22Rv1 (cell line): ENCODE measurements around the gene TBL2.
"Not testable (repeated sequence)": the region's sequence is repeated elsewhere in the genome, so short reads cannot be mapped to it uniquely, and the experiment has no call there.

Source experiments
- H3K27ac ChIP-seq: fragments of 450-650 bp; 2 replicates; pipeline ENCODE4 v1.5.1; 2017
- ZFX ChIP-seq: fragments of 450-650 bp; IDR thresholded peaks from 2 replicates; pipeline ENCODE4 v1.6.1; 2017; ENCODE audit warnings: antibody characterized with exemption, borderline replicate concordance
- TF ChIP-seq, protein P1 (sequence below): fragments of 450-650 bp; IDR thresholded peaks from 2 replicates; pipeline ENCODE4 v1.5.1; 2017; ENCODE audit warnings: mild to moderate bottlenecking

Gene TBL2

DNA sequence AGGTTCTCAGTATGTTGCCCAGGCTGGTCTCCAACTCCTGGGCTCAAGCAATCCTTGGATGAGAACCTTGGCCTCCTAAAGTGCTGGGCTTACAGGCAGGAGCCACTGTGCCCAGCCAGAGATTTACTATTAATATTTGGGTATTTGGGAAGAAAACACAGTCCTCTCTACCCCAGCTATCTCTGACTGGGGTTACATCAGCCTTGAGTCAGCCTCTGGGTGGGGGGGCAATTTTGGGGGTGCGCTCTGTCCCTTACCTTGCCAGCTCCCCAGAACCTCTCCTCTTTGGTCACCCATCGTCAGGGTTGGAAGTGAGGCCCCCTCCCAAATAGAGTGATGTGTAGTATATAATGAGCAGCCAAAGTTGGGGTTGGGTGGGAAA, 44.1 kb upstream of the TBL2 start:
- TF ChIP-seq, protein P1, sequence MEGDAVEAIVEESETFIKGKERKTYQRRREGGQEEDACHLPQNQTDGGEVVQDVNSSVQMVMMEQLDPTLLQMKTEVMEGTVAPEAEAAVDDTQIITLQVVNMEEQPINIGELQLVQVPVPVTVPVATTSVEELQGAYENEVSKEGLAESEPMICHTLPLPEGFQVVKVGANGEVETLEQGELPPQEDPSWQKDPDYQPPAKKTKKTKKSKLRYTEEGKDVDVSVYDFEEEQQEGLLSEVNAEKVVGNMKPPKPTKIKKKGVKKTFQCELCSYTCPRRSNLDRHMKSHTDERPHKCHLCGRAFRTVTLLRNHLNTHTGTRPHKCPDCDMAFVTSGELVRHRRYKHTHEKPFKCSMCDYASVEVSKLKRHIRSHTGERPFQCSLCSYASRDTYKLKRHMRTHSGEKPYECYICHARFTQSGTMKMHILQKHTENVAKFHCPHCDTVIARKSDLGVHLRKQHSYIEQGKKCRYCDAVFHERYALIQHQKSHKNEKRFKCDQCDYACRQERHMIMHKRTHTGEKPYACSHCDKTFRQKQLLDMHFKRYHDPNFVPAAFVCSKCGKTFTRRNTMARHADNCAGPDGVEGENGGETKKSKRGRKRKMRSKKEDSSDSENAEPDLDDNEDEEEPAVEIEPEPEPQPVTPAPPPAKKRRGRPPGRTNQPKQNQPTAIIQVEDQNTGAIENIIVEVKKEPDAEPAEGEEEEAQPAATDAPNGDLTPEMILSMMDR, result no peak
- TF ChIP-seq ZFX, result no peak

DNA sequence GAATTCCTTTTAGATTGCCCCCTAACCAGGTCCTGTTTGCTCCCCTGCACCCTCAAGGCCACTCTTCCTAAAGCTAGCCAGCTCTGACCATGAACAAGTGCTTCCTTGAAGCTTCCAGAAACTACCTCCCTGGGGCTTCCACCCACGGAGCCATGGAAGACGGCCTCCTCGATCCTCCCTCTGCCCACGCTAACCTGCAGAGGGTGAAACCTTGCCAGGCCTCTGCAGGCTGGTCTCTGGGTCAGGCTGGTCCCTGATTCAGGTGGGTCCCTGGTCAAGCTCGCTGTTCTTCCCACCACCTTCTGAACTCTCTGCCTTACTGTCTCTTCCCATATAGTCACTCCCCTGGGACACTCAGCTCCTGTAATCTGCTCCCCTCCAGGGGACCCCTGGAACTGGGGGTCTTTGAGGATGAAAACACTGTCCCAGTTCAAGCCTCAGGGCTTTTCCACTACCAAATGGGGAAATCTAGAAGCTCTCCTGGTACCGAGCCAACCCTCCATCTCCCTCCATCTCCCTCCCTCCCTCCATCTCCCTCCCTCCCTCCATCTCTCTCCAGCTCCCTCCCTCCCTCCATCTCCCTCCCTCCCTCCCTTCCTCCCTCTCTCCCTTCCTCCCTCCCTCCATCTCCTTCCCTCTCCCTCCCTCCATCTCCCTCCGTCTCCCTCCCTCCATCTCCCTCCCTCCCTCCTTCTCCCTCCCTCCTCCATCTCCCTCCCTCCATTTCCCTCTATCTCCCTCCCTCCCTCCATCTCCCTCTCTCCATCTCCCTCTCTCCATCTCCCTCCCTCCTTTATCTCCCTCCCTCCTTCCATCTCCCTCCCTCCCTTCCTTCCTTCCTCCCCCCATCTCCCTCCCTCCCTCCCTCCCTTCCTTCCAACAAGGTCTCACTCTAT, 43.0 kb upstream of the TBL2 start:
- no peak overlapping the region for H3K27ac ChIP-seq
- no peak for TF ChIP-seq ZFX
- TF ChIP-seq, protein P1, result no peak

More for the DNA sequence above, 44.1 kb upstream of the TBL2 start:
- H3K27ac ChIP-seq, result no peak overlapping the region

DNA sequence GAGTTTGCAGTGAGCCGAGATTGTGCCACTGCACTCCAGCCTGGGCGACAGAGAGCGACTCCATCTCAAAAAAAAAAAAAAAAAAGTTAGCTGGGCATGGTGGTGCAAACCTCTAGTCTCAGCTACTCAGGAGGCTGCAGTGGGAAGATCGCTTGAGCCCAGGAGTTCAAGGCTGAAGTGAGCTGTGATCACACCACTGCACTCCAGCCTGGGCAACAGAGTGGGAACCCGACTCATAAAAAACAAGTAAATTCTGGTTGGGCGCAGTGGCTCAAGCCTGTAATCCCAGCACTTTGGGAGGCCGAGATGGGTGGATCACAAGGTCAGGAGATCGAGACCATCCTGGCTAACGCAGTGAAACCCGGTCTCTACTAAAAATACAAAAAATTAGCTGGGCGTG, 41.0 kb upstream of the TBL2 start:
- H3K27ac ChIP-seq, result not testable (repeated sequence)

DNA sequence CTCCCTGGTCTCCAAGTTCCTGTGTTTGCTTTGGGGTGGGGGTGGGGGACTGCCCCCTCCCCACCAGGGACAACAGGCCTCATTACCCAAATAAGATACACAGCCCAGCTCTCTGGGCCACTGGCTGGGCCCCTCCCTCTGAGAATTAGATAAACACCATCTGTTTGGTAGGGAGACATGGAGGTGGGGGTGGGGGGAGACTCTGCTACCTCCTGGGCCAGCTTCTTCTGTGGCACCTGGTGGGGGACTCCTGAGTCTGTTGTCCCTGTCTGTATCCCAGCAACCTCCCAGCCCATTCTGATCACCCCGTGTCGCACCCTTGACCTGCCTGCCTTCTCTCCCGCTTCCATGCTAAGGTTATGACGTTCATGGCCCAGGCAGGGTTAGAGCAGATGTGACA, 40.2 kb upstream of the TBL2 start:
- no peak overlapping the region for H3K27ac ChIP-seq
- TF ChIP-seq, protein P1, result no peak
- TF ChIP-seq ZFX, result no peak

DNA sequence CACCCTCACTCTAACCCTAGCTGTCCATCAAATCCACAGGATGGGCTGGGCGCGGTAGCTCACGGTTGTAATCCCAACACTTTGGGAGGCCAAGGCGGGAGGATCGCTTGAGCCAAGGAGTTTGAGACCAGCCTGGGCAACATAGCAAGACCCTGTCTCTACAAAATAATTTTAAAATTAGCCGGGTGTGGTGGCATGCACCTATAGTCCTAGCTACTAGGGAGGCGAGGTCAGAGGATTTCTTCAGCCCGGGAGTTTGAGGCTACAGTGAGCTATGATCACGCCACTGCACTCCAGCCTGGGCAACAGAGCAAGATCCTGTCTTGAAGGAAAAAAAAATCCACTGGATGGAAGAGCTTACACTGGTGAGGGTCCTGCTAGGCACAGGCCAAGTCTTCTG, 39.1 kb upstream of the TBL2 start:
- not testable (repeated sequence) for H3K27ac ChIP-seq

DNA sequence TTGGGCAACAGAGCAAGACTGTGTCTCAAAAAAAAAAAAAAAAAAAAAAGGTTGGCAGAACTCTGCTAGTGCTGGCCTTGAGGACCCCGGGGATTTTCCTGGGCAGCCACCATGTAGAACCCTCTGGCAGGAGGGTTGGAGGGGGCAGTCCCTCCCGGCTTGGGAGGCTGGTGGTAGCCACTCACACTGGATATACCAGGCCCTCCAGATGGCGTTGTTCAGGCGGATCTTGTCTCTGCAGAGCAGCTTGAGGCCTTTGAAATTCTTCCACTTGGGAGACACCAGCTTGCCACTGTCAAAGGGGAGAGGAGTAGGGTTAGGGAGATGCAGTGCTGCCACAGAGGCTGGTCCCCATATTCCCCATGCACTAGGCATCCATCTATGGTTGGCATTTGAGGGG, 37.5 kb upstream of the TBL2 start:
- TF ChIP-seq, protein P1, result no peak
- no peak for TF ChIP-seq ZFX
- H3K27ac ChIP-seq, result no peak overlapping the region

DNA sequence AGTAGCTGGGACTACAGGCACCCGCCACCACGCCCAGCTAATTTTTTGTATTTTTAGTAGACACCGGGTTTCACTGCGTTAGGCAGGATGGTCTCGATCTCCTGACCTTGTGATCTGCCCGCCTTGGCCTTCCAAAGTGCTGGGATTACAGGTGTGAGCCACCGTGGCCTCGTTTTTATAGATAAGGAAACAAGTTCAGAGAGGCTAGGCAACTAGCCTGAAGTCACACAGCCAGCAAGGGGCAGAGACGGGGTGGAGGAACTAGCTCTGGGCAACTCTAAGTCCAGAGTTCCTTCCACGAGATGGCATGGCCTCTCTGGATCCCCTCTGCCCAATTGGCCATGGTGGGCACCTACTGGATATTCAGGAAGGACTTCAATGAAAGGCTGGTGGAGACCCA, 36.6 kb upstream of the TBL2 start:
- H3K27ac ChIP-seq, result not testable (repeated sequence)

DNA sequence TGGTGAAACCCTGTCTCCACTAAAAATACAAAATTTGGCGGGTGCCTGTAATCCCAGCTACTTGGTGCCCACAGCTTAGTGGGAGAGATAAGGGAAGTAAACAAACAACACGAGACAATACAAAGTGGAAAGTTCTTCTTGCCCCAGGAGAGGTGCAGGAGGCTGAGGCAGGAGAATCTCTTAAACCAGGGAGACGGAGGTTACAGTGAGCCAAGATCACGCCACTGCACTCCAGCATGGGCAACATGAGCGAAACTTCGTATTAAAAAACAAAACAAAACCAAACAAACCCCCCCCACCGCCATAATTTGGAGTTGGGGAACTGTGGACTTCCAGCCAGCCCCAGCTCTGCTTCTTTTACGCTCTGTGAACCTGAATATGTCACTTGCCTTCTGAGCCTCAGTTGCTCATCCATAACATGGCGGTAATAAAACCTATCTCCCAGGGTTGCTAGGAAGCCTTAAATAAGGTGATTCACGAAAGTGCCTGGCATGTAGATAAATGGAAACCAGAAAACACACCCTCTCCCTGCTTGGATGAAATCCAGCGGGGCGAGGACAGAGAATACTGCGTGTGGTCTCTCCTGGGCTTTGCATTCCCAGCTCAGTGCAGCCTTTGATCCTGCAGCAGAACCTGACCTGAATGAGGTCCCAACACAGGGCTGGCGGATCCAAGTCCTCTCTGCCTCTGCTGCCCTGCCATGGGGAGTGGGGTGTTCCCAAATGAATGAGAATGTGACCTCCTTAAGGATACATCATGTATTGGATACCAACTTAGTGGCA, 35.8 kb upstream of the TBL2 start:
- TF ChIP-seq, protein P1, result no peak
- TF ChIP-seq ZFX, result no peak
- H3K27ac ChIP-seq, result no peak overlapping the region
